Lower lobe of right lung (tissue), 2 donors: ENCODE measurements around the gene PYGO1. TPM values are rescaled to one million over a fixed set of nuclear protein-coding genes. Genes with fewer than 3 reads are reported as not detected.

ENCODE experiments used
- ATAC-seq, 2 donors: fragments of 200-7000 bp; cut with Tn5 transposase; one replicate each; pipeline ENCODE4 v1.9.1; 2020 to 2022; ENCODE audit warnings: mild to moderate bottlenecking in 2 of 2, moderate library complexity in 2 of 2
- DNase-seq: peaks from one replicate; pipeline ENCODE4 v3.0.0-alpha.2; 2020
- H3K27ac ChIP-seq: fragments of 200-600 bp; one replicate; pipeline ENCODE4 v1.8.0; 2022
- H3K27me3 ChIP-seq: fragments of 200-600 bp; one replicate; pipeline ENCODE4 v1.8.0; 2022; ENCODE audit warnings: low read depth
- H3K36me3 ChIP-seq: fragments of 200-600 bp; one replicate; pipeline ENCODE4 v1.8.0; 2022; ENCODE audit warnings: mild to moderate bottlenecking
- H3K4me1 ChIP-seq: fragments of 200-600 bp; one replicate; pipeline ENCODE4 v1.8.0; 2022
- H3K4me3 ChIP-seq: fragments of 200-600 bp; one replicate; pipeline ENCODE4 v1.8.0; 2022; ENCODE audit warnings: mild to moderate bottlenecking
- H3K9me3 ChIP-seq: fragments of 200-600 bp; one replicate; pipeline ENCODE4 v1.8.0; 2022
- intact Hi-C: fragments of 100-400 bp; cut with DNase I; formaldehyde crosslinking; loops from one replicate; pipeline ENCODE4 v1.11.0; 2022
- total RNA-seq: library from RNA; stranded (reverse); fragmentation: NEBNext Ultra II Directional; extraction: Animal tissue kit (Norgen Biotek cat#: 25700); gene quantifications from one replicate; pipeline ENCODE4 v1.2.1, GENCODE V29; 2021
- TF ChIP-seq, protein P1 (sequence below): fragments of 200-600 bp; IDR thresholded peaks from one replicate; pipeline ENCODE4 v1.8.0; 2022; ENCODE audit warnings: antibody characterized with exemption, mild to moderate bottlenecking
- donor health status: DM: no; HTN: yes; CAD: no; lungs with severe emphysema.

PYGO1 gene
- total RNA-seq, 1 donor from 2014 or later, result 8.7 TPM

DNA sequence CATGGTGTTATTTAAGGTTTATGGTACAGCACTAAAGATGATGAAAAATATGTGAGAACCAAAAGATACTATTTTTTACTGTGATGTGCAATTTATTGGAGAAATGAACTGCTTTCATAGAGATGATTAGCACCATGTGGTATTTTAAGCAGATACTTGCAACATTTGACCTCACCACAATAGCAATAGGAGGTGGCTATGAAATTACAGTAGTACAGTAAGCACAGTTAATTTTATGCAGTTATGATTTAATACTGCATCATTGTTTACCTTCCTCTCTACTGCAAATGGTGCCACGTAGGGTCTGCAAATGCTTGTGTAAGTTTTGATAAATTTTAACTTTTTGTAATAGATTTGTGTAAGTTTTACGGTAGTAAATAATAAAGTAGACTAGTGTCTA lies 14.0 kb downstream of the PYGO1 start:
- H3K27me3 ChIP-seq, result no peaks in the 10 kb centered on the region
- TF ChIP-seq, protein P1, sequence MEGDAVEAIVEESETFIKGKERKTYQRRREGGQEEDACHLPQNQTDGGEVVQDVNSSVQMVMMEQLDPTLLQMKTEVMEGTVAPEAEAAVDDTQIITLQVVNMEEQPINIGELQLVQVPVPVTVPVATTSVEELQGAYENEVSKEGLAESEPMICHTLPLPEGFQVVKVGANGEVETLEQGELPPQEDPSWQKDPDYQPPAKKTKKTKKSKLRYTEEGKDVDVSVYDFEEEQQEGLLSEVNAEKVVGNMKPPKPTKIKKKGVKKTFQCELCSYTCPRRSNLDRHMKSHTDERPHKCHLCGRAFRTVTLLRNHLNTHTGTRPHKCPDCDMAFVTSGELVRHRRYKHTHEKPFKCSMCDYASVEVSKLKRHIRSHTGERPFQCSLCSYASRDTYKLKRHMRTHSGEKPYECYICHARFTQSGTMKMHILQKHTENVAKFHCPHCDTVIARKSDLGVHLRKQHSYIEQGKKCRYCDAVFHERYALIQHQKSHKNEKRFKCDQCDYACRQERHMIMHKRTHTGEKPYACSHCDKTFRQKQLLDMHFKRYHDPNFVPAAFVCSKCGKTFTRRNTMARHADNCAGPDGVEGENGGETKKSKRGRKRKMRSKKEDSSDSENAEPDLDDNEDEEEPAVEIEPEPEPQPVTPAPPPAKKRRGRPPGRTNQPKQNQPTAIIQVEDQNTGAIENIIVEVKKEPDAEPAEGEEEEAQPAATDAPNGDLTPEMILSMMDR, result no peak
- H3K4me1 ChIP-seq, result no peaks in the 10 kb centered on the region
- H3K36me3 ChIP-seq, result no peaks in the 10 kb centered on the region
- intact Hi-C loops, result no loop called here
- ATAC-seq, result no peak
- DNase-seq, result no peak
- no peaks in the 10 kb centered on the region for H3K9me3 ChIP-seq
- H3K27ac ChIP-seq, result no peak overlapping the region
- no peak overlapping the region for H3K4me3 ChIP-seq

DNA sequence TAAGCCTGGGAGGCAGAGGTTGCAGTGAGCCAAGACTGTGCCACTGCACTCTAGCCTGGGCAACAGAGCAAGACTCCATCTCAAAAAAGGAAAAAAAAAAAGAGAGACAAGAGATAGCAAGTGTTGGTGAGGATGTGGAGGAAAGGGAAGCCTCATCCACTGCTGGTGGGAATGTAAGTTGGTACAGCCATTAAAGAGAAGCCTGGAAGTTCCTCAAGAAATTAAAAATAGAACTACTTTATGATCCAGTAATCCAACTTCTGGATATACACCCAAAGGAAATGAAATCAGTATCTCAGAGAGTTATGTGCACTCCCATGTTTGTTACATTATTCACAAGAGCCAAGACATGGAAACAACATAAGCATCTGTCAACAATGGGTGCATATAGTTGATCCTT lies 14.9 kb downstream of the PYGO1 start:
- TF ChIP-seq, protein P1, result no peak
- Histone ChIP-seq H3K36me3 (no peaks in the 10 kb centered on the region), H3K4me3 (no peak overlapping the region), H3K4me1 (no peaks in the 10 kb centered on the region), H3K27me3 (no peaks in the 10 kb centered on the region), H3K9me3 (no peaks in the 10 kb centered on the region), H3K27ac (no peak overlapping the region)
- ATAC-seq, result no peak
- DNase-seq, result no peak
- intact Hi-C loops, result no loop called here

DNA sequence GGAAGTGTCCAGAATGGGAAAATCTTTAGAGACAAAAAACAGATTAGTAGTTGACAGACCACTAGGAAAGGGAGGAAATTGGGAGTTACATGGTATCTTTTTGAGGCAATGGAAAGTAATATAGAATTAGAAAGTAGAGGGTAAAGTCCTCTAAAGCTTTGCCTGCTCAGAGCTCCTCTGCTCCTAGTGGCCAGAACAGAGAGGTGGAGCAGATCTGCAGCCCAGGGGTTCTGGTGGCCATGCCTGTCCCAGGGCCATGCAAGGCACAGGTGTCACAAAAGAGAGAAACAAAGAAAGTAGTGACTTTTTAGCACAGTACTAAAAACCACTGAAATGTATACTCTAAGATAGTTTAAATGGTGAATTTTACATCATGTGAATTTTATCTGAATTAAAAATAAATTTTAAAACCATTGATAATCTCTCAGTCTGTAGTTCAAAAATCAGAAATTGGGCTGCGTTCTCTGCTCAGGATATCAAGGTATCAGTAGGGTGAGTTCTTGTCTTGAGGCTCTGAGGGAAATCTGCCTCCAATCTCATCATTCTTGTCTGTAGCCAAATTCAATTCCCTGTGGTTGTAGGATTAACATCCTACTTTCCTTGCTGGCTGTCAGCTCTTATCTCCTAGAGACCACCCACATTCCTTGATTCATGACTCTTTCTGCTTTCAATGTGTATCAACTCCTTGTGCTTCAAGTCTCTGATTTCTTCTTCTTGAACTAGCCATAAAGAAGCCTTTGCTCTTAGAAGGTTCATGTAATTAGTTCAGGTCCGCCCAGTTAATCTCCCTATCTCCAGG lies 23.6 kb downstream of the PYGO1 start:
- Histone ChIP-seq H3K36me3 (no peaks in the 10 kb centered on the region), H3K9me3 (no peaks in the 10 kb centered on the region), H3K27ac (no peak overlapping the region), H3K4me1 (no peaks in the 10 kb centered on the region), H3K4me3 (no peak overlapping the region), H3K27me3 (no peaks in the 10 kb centered on the region)
- DNase-seq, result no peak
- no peak for ATAC-seq
- TF ChIP-seq, protein P1, result no peak
- intact Hi-C loops, result no loop called here

DNA sequence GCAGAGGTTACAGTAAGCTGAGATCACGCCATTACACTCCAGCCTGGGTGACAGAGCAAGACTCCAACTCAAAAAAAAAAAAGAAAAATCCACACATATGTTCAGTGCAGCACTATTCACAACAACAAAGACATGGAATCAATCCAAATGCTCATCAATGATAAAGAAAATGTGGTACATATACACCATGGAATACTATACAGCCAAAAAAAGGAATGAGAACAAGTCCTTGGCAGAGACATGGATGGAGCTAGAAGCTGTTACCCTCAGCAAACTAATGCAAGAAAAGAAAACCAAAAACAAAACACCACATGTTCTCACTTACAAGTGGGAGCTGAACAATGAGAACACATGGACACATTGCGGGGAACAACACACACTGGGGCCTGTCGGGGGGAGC lies 25.5 kb downstream of the PYGO1 start:
- Histone ChIP-seq H3K9me3 (no peaks in the 10 kb centered on the region), H3K4me3 (no peak overlapping the region), H3K27ac (no peak overlapping the region), H3K36me3 (no peaks in the 10 kb centered on the region), H3K27me3 (no peaks in the 10 kb centered on the region), H3K4me1 (no peaks in the 10 kb centered on the region)
- DNase-seq, result no peak
- ATAC-seq, result no peak
- TF ChIP-seq, protein P1, result no peak
- intact Hi-C loops, result no loop called here

DNA sequence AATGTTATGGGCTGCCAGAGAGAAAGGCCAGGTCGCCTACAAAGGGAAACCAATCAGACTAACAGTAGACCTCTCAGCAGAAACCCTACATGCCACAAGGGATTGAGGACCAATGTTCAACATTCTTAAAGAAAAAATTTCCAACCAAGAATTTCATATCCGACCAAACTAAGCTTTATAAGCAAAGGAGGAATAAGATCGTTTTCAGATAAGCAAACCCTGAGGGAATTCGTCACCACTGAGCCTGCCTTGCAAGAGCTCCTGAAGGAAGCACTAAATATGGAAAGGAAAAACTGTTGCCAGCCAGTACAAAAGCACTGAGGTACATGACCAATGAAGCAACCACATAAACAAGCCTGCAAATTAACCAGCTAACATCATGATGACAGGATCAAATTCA lies 33.1 kb downstream of the PYGO1 start:
- Histone ChIP-seq H3K27ac (no peak overlapping the region), H3K9me3 (peaks cover 9% of the 10 kb centered on the region), H3K4me3 (no peak overlapping the region), H3K36me3 (no peaks in the 10 kb centered on the region), H3K27me3 (no peaks in the 10 kb centered on the region), H3K4me1 (no peaks in the 10 kb centered on the region)
- ATAC-seq (no peak), DNase-seq (no peak)
- TF ChIP-seq, protein P1, result no peak
- intact Hi-C loops, result no loop called here
